HG02623 (cell line): ENCODE data around the gene RHBDD1.
"Not testable (repeated sequence)": the region's sequence is repeated elsewhere in the genome, so short reads cannot be mapped to it uniquely, and the experiment has no call there.

Experiments used
- ATAC-seq: cut with Tn5 transposase; IDR thresholded peaks from one replicate; pipeline ENCODE4 v1.9.1; 2021; ENCODE audit warnings: moderate library complexity; ENCODE audit not compliant: unreplicated experiment

Gene RHBDD1

GRCh38 chr2:226799211-226799975 is 36.5 kb upstream of the RHBDD1 start, which contains the start of gene IRS1:
TSS of gene IRS1 (minus strand) at chr2:226799820. CDS start at chr2:226798738, 1,082 bp downstream.
- peak; percentile 34 for ATAC-seq

- ATAC-seq = no peak
Observed at GRCh38 chr2:226799976-226800940, 35.6 kb upstream of the RHBDD1 start.

DNA sequence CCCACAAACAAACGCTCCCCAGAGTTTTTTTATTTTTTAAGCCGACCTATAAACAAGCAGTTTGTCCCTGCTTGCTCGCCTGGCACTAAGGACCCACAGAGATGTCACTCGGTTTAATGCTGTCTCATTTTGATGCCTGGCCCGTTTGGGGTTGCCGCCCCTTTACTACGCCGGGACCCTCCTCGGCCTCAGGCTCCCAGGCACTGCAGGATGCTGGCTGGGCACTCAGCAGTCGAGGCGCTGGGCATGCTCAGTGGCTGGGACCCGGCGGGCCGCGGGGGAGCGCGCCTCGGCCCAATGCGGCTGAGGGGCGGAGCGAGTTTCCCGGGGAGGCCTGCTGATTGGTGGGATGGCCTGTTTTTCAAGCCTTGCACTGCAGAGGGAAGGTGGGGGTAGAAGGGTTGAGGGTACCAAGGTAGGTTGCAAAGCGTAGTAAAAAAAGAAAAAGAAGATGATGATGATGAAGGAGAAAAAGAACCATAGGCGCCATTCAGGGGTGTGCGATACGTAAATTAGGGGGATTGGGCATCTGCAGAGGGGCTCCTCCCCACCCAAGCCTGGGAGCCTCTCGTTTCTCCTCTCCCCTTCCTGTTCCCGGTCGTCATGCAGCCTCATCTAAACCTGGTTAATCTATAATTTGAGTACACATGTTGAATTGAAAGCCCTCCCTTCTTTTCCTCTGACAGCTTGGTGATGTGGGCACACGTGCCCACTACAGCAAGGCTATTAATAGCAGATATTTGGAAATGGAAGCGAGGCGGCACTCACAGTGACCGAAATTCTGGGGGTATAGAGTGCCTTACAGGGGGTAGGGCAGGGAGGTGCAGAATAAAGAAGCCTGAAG is 34.7 kb upstream of the RHBDD1 start:
- ATAC-seq = peak; percentile 78

DNA sequence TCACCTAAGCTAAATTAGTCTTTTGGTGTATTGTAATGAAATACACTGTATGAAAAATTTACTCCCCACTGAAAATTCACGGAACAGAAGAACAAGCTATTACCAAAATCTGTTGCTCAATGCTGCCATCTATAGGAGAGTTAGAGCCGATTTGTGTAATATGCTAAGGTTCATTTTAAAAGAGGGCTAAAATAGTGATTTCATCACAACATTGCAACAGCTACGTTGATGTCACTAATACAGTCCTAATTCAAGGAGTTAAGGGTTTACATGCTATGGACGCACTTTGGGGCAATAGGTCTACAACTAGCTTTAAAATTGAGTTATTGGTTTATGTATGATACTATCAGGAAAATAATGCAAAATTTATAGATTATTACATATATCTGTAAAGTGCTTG is 33.3 kb upstream of the RHBDD1 start:
- no peak for ATAC-seq

- no peak for ATAC-seq
Observed at GRCh38 chr2:226803410-226803809, 32.4 kb upstream of the RHBDD1 start.

GRCh38 chr2:226813148-226813701 is 22.6 kb upstream of the RHBDD1 start:
- no peak for ATAC-seq

DNA sequence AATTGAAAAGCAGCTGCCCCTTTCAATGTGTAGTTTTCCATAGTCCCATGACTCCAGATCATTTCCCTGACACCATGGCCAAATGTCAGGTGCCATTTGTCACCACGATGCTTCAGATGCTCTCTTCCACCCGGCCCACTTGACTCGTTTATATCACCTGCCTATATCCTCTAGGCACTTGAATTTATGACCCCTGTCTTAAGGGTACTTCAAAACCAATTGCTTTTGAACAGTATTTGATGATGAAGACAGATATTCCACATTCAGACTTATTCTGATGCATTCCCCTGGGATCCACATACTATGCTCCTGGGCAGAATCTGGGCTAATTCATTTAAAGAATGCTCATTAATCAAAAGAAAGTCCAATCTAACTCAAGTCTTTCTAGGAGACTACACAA is 16.9 kb upstream of the RHBDD1 start:
- ATAC-seq = no peak

GRCh38 chr2:226825056-226825455 is 10.8 kb upstream of the RHBDD1 start:
- ATAC-seq = no peak

DNA sequence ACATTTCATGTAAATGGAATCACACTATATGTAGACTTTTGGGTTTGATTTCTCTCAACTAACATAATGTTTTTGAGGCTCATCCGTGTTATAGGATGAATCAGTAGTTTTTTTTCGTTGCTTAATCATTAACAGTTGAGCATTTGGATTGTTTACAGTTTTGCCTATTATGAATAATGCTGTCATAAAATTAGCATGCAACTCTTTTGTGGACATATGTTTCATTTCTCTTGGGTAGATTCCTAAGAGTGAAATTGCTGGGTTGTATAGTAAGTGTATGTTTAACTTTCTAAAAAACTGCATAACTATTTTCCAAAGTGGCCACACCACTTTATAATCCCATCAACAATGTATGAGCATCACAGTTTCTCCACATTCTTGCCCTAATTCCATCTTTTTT is 7.7 kb upstream of the RHBDD1 start:
- no peak for ATAC-seq

- no peak for ATAC-seq
Observed at GRCh38 chr2:226829721-226830631, 5.9 kb upstream of the RHBDD1 start.

- ATAC-seq = no peak
Observed at GRCh38 chr2:226831266-226831665, 4.6 kb upstream of the RHBDD1 start.

GRCh38 chr2:226832061-226832460 is 3.8 kb upstream of the RHBDD1 start:
- no peak for ATAC-seq

DNA sequence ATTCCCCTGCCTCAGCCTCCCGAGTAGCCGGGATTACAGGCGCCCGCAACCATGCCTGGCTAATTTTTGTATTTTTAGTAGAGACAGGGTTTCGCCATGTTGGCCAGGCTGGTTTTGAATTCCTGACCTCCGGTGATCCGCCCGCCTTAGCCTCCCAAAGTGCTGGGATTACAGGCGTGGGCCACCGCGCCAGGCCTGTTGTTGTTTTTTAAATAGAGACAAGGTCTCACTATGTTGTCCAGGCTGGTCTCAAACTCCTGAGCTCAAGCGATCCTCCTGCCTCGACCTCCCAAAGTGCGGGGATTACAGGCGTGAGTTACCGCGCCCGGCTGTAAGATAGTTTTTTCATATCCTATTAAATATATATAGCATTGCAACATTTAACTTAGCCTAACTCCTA is 974 bp upstream of the RHBDD1 start:
- not testable (repeated sequence) for ATAC-seq

- peak; percentile 18 for ATAC-seq
Observed at GRCh38 chr2:226835420-226835795, 446 bp upstream of the RHBDD1 start.

DNA sequence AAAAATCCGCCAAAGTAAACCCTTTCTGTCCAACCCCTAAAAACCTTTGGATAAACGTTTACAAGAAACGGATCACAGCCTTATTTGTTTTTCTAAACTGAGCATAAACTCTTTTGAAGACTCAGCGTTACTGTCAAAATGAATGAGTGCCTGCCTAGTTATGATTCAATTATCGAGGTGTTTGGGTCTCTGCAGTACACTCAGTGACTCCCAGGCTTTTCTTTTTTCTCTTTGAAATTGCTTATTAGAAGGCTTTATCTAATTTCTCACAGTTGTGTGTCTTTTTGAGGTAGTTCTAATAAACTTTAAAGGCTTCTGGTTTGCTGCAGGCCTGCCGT is 663 bp downstream of the RHBDD1 start:
- ATAC-seq = peak; percentile 2

GRCh38 chr2:226837334-226837733 is 1.5 kb downstream of the RHBDD1 start:
- ATAC-seq = no peak

DNA sequence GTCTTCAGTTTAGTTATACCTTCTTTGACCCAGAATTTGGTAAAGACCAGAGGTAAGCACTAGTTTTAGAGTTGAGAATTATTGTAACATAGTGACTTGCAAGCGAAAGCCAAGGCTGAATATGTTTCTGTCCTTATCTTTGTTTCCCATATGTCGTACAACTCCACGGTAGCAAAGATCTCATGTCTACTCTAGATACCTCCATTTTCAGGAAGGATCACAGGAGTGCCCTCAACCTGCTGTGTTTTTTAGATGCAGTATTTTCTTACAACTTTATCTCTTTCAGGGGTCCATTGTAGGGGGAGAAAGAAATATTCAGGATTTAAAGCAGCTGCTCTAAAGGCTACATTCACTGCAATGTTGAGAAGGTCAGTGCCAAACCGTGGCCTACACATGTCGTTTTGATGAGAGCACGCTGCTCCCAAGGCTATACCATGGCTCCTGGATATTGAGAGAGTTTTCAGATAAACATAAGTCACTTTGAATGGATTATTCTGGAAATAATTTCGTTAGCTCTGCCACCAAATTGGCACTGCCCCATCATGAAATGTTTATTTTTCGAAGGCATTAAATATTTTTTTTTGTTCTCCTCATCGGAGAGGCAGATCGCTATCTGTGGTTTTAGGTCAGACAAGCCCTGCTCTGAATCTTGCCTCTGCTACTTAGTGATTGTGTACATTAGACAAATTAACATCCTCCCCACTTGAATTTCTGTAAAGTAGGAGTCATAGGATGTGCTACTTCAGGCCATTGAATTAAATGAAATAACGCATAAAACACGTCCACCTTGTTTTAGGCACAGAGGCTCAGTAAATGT is 2.1 kb downstream of the RHBDD1 start:
- no peak for ATAC-seq

- ATAC-seq = no peak
Observed at GRCh38 chr2:226838722-226839121, 2.9 kb downstream of the RHBDD1 start.

DNA sequence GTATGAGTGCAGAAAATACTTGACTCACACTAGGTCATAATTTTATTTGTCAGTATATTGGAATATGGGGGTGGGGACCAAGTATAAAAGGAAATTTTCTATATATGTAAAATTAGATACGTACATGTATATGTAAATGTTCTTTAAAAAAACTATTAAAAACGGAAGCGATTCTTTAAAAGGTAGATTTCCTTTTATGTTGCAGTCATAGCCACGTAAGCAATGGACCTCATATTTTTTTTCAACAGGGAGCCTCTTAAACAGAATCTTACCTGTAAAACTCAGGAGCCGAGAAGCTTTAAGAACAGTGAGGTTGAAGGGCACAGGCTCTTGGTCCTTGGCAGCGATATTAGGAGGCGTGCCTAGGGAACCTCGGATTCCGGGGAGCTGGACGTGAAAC is 3.3 kb downstream of the RHBDD1 start:
- ATAC-seq = no peak
